ENCODE results near the gene TMEM164.

The TMEM164 gene

GRCh38 chrX:110044346-110045249 is 41.7 kb downstream of the TMEM164 start:
- ATAC-seq = no peak
- DNase-seq (ENCODE audit: low spot score in 2 of 2) = no peak
- H3K36me3 Mint-ChIP-seq = no peaks in the 10 kb centered on the region
- H3K9me3 Mint-ChIP-seq = no peaks in the 10 kb centered on the region
- peaks cover 10% of the 10 kb centered on the region for H3K4me1 Mint-ChIP-seq
- peak overlapping the region; percentile 40 for H3K27ac Mint-ChIP-seq
- no peak overlapping the region for H3K4me3 Mint-ChIP-seq

GRCh38 chrX:110045421-110045820 is 42.5 kb downstream of the TMEM164 start:
- Mint-ChIP-seq H3K4me1 (peaks cover 10% of the 10 kb centered on the region), H3K4me3 (no peak overlapping the region), H3K9me3 (no peaks in the 10 kb centered on the region), H3K36me3 (no peaks in the 10 kb centered on the region), H3K27ac (no peak overlapping the region)
- ATAC-seq = no peak
- DNase-seq (ENCODE audit: low spot score in 2 of 2) = no peak

GRCh38 chrX:110046001-110046400 is 43.1 kb downstream of the TMEM164 start:
- Mint-ChIP-seq H3K4me1 (peaks cover 10% of the 10 kb centered on the region), H3K36me3 (no peaks in the 10 kb centered on the region), H3K27ac (no peak overlapping the region), H3K4me3 (no peak overlapping the region), H3K9me3 (no peaks in the 10 kb centered on the region)
- ATAC-seq = no peak
- no peak for DNase-seq (ENCODE audit: low spot score in 2 of 2)

- Mint-ChIP-seq H3K36me3 (no peaks in the 10 kb centered on the region), H3K27ac (no peak overlapping the region), H3K4me1 (peaks cover 9% of the 10 kb centered on the region), H3K9me3 (no peaks in the 10 kb centered on the region), H3K4me3 (no peak overlapping the region)
- ATAC-seq (no peak), DNase-seq (ENCODE audit: low spot score in 2 of 2) (no peak)
These were observed 44.1 kb downstream of the TMEM164 start for GRCh38 chrX:110046971-110047370.

- Mint-ChIP-seq H3K9me3 (no peaks in the 10 kb centered on the region), H3K27ac (no peak overlapping the region), H3K4me3 (no peak overlapping the region), H3K36me3 (no peaks in the 10 kb centered on the region), H3K4me1 (no peaks in the 10 kb centered on the region)
- ATAC-seq = no peak
- DNase-seq (ENCODE audit: low spot score in 2 of 2) = no peak
These were observed 46.2 kb downstream of the TMEM164 start for GRCh38 chrX:110049096-110049495.

GRCh38 chrX:110050386-110050785 is 47.5 kb downstream of the TMEM164 start:
- no peak overlapping the region for H3K27ac Mint-ChIP-seq
- H3K4me1 Mint-ChIP-seq = peaks cover 2% of the 10 kb centered on the region
- no peaks in the 10 kb centered on the region for H3K36me3 Mint-ChIP-seq
- no peaks in the 10 kb centered on the region for H3K9me3 Mint-ChIP-seq
- ATAC-seq = no peak
- no peak for DNase-seq (ENCODE audit: low spot score in 2 of 2)
- H3K4me3 Mint-ChIP-seq = no peak overlapping the region

GRCh38 chrX:110050901-110051300 is 48.0 kb downstream of the TMEM164 start:
- no peaks in the 10 kb centered on the region for H3K9me3 Mint-ChIP-seq
- peaks cover 7% of the 10 kb centered on the region for H3K4me1 Mint-ChIP-seq
- no peak overlapping the region for H3K4me3 Mint-ChIP-seq
- H3K27ac Mint-ChIP-seq = no peak overlapping the region
- H3K36me3 Mint-ChIP-seq = no peaks in the 10 kb centered on the region
- ATAC-seq = no peak
- DNase-seq (ENCODE audit: low spot score in 2 of 2) = no peak

- ATAC-seq (no peak), DNase-seq (ENCODE audit: low spot score in 2 of 2) (no peak)
- no peak overlapping the region for H3K27ac Mint-ChIP-seq
These were observed 48.6 kb downstream of the TMEM164 start for GRCh38 chrX:110051559-110051958.

GRCh38 chrX:110052303-110052702 is 49.4 kb downstream of the TMEM164 start:
- H3K27ac Mint-ChIP-seq = no peak overlapping the region
- no peak overlapping the region for H3K4me3 Mint-ChIP-seq
- no peaks in the 10 kb centered on the region for H3K9me3 Mint-ChIP-seq
- no peak for DNase-seq (ENCODE audit: low spot score in 2 of 2)
- H3K4me1 Mint-ChIP-seq = peaks cover 8% of the 10 kb centered on the region
- ATAC-seq = no peak
- H3K36me3 Mint-ChIP-seq = no peaks in the 10 kb centered on the region

More at GRCh38 chrX:110051559-110051958, 48.6 kb downstream of the TMEM164 start:
- H3K36me3 Mint-ChIP-seq = no peaks in the 10 kb centered on the region
- H3K9me3 Mint-ChIP-seq = no peaks in the 10 kb centered on the region
- H3K4me3 Mint-ChIP-seq = no peak overlapping the region
- peaks cover 8% of the 10 kb centered on the region for H3K4me1 Mint-ChIP-seq

- Mint-ChIP-seq H3K27ac (no peak overlapping the region), H3K4me3 (no peak overlapping the region), H3K9me3 (no peaks in the 10 kb centered on the region), H3K36me3 (no peaks in the 10 kb centered on the region), H3K4me1 (peaks cover 8% of the 10 kb centered on the region)
- DNase-seq (ENCODE audit: low spot score in 2 of 2) (no peak), ATAC-seq (no peak)
These were observed 50.5 kb downstream of the TMEM164 start for GRCh38 chrX:110053453-110053852.

- peaks cover 8% of the 10 kb centered on the region for H3K4me1 Mint-ChIP-seq
- no peak overlapping the region for H3K4me3 Mint-ChIP-seq
- H3K36me3 Mint-ChIP-seq = no peaks in the 10 kb centered on the region
- H3K27ac Mint-ChIP-seq = no peak overlapping the region
- ATAC-seq (no peak), DNase-seq (ENCODE audit: low spot score in 2 of 2) (no peak)
- no peaks in the 10 kb centered on the region for H3K9me3 Mint-ChIP-seq
These were observed 52.7 kb downstream of the TMEM164 start for GRCh38 chrX:110055616-110056015.

- no peak overlapping the region for H3K4me3 Mint-ChIP-seq
- H3K27ac Mint-ChIP-seq = no peak overlapping the region
- peaks cover 8% of the 10 kb centered on the region for H3K4me1 Mint-ChIP-seq
- no peaks in the 10 kb centered on the region for H3K9me3 Mint-ChIP-seq
- no peak for DNase-seq (ENCODE audit: low spot score in 2 of 2)
- H3K36me3 Mint-ChIP-seq = no peaks in the 10 kb centered on the region
- no peak for ATAC-seq
These were observed 53.5 kb downstream of the TMEM164 start for GRCh38 chrX:110056419-110056818.

- Mint-ChIP-seq H3K4me1 (peaks cover 24% of the 10 kb centered on the region), H3K4me3 (no peak overlapping the region), H3K27ac (no peak overlapping the region), H3K9me3 (no peaks in the 10 kb centered on the region), H3K36me3 (no peaks in the 10 kb centered on the region)
- no peak for DNase-seq (ENCODE audit: low spot score in 2 of 2)
- ATAC-seq = no peak
These were observed 56.5 kb downstream of the TMEM164 start for GRCh38 chrX:110059410-110059809.

- Mint-ChIP-seq H3K4me3 (no peak overlapping the region), H3K27ac (no peak overlapping the region), H3K36me3 (no peaks in the 10 kb centered on the region), H3K9me3 (no peaks in the 10 kb centered on the region), H3K4me1 (peaks cover 23% of the 10 kb centered on the region)
- DNase-seq (ENCODE audit: low spot score in 2 of 2) (no peak), ATAC-seq (no peak)
These were observed 57.4 kb downstream of the TMEM164 start for GRCh38 chrX:110060317-110060716.

- ATAC-seq (no peak), DNase-seq (ENCODE audit: low spot score in 2 of 2) (no peak)
- Mint-ChIP-seq H3K9me3 (no peaks in the 10 kb centered on the region), H3K27ac (no peak overlapping the region), H3K4me3 (no peak overlapping the region), H3K36me3 (no peaks in the 10 kb centered on the region), H3K4me1 (peaks cover 16% of the 10 kb centered on the region)
These were observed 58.1 kb downstream of the TMEM164 start for GRCh38 chrX:110060846-110061537.

GRCh38 chrX:110062919-110063318 is 60.0 kb downstream of the TMEM164 start:
- Mint-ChIP-seq H3K27ac (no peak overlapping the region), H3K4me1 (peaks cover 16% of the 10 kb centered on the region), H3K36me3 (peaks cover 7% of the 10 kb centered on the region), H3K4me3 (no peak overlapping the region), H3K9me3 (no peaks in the 10 kb centered on the region)
- no peak for ATAC-seq
- DNase-seq (ENCODE audit: low spot score in 2 of 2) = no peak

Measured in stimulated activated effector memory CD8-positive, alpha-beta T cell treated with anti-CD3 and anti-CD28 coated beads, Interleukin-12 subunit alpha, Interleukin-12 subunit beta, amount 100 ng/mL, for 72 hours (primary cell).